RPMI8226 (cell line): Measurements from ENCODE around the gene ENDOV.
"Not testable (repeated sequence)": the region's sequence is repeated elsewhere in the genome, so short reads cannot be mapped to it uniquely, and the experiment has no call there.

Experiments used
- DNase-seq: peaks from one replicate; pipeline ENCODE4 v3.0.0-alpha.2; 2015

ENDOV gene

GRCh38 chr17:80388601-80389000 lies 26.4 kb upstream of the ENDOV start:
- no peak for DNase-seq

- DNase-seq: no peak
These were observed 25.7 kb upstream of the ENDOV start for GRCh38 chr17:80389011-80389995.

- DNase-seq: no peak
These were observed 21.6 kb upstream of the ENDOV start for GRCh38 chr17:80393241-80393890.

DNA sequence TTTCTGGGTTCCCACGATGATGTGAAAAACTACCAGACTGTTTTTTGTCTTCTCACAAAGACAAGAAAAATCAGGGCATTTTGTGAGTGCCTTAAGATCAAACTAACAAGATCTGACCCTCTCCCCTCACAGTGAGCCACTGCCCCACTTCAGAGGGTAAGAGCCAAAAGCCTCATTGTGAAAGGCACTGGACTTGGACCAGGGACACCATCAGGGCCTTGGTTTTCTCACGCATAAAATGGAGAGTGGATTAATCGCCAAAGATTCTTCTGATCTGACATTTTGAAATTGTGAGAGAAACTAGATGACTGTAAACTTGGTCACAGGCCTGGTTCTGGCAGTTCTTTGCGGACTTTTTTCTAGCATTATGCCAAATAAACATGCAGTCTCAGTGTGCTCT lies 21.0 kb upstream of the ENDOV start:
- no peak for DNase-seq

DNA sequence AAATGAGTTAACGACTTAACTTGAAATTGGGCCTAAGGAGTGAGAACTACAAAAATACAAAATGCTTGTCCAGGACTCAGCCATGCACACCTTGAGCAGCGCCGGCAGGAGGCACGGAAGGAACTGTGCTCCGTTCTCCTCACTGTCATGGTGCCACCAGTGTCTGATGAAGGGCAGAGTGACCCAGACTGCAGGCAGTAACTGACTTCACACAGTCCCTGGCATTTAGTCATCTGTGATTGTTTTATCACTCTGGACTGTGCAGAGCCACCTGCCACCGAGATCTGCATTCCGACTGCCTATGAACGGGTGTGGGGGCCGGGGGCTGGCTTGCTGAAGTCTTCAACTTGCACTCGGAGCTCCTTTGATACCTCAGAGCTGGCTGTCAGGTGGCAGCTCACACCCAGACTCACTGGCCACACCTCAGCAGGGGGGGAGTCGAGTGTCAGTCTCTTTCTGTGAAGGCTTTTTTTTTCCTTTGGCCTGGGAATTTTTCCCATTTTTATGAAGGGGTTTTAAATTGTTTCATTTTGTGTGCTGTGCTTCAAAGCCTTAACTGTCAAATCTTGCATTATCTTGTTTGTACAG lies 20.2 kb upstream of the ENDOV start:
- no peak for DNase-seq

DNA sequence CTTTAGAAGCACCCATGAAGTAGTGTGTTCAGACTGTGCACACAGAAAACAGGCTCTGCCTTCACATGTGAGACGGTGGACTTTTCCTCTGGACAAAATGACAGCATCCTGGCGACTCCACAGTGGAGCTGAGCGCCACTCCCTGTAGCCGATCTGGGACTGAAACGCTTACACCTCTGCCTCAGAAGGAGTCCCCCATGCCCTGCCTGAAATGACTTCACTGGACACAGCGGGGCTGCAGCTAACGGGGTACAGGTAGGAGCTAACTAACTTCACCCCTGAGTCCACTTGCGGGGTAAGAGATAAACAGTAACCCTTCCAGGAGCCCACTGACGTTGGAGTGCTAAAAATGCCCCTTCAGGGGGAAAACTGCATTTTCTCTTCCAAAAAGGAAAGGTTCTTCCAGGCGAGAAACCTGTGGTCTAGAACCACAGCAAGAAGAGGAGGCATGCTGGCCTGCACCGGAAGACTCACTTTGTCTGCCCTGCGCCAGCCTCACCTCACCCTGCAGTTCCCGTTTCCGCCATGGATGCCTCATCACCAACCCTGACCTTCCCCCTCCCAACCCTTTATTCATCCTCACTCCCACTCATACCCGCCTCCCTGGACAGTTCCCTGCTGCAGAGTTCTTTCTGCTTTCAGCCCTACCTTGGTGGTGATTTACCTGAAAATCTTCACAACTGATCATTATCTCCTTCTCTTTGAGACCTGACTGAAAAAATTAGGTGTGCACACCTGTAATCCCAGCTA lies 19.4 kb upstream of the ENDOV start:
- no peak for DNase-seq

GRCh38 chr17:80396157-80397033 lies 18.6 kb upstream of the ENDOV start:
- no peak for DNase-seq

- no peak for DNase-seq
These were observed 18.0 kb upstream of the ENDOV start for GRCh38 chr17:80397034-80397387.

DNA sequence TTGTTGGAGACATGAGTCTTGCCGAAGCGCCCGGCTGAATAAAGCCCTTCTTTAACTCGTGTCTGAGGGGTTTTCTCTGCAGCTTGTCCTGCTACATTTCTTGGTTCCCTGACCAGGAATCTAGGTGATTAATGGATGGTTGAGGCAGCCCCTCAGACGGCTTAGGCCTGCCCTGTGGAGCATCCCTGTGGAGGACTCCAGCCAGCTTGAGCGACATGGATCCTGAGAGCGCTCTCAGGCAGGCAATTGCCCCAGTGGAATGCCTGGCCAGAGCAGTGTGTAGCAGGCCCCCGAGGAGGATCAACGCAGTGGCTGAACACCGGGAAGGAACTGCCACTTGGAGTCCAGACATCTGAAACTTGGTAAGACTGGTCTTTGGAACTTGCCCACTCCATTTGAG lies 17.3 kb upstream of the ENDOV start:
- DNase-seq: no peak

- DNase-seq: not testable (repeated sequence)
These were observed 13.9 kb upstream of the ENDOV start for GRCh38 chr17:80401086-80401485.

DNA sequence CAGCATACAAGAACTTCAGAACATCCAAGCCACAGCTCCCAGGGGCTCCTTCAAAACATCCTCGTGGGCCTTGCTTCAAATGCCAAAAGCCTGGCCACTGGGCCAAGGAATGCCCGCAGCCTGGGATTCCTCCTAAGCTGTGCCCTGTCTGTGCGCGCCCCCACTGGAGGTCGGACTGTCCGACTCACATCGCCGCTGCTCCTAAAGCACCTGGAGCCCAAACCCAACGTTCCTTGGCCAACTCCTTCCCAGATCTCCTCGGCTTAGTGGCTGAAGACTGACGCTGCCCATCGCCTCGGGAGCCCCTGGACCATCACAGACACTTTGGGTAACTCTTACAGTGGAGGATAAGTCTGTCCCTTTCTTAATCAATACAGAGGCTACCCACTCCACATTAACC lies 12.9 kb upstream of the ENDOV start:
- not testable (repeated sequence) for DNase-seq

DNA sequence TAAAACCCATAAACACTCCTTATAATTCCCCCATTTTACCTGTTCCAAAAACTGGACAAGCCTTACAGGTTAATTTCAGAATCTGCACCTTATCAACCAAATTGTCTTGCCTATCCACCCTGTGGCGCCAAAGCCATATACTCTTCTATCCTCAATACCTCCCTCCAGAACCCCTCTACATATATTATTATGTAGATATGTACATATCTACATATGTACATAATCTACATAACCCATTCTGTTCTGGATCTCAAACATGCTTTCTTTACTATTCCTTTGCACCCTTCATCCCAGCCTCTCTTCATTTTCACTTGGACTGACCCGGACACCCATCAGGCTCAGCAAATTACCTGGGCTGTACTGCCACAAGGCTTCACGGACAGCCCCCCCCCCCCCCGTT lies 12.0 kb upstream of the ENDOV start:
- DNase-seq: no peak

GRCh38 chr17:80406146-80406545 lies 8.8 kb upstream of the ENDOV start:
- DNase-seq: no peak

DNA sequence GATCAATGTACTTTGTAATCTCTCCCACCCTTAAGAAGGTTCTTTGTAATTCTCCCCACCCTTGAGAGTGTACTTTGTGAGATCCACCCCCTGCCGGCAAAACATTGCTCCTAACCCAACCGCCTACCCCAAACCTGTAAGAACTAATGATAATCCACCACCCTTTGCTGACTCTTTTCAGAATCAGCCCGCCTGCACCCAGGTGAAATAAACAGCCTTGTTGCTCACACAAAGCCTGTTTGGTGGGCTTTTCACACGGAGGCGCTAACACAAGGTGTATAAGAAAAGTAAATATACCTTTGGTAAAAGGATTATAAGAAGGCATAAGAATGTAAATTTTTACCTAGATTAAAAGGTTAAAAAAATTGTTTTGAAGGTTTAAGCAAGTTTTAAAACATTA lies 7.0 kb upstream of the ENDOV start:
- DNase-seq: not testable (repeated sequence)

DNA sequence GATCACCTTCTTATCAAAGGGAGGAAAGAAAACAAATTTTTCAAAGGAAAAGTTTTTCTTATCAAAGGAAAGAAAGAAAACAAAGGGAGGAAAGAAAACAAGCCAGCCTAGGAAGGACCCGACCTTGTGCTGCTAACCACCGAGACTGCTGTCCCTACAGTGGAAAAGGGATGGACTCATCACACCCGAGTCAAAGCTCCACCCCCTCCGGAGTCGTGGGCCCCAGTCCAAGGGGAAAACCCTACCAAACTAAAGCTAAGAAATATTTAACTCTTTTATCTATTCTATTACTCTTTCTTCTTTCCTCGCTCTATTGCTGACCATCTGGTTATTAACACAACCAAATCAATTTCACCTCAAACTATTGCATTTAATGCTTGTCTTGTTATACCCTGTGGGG lies 6.1 kb upstream of the ENDOV start:
- DNase-seq: no peak

DNA sequence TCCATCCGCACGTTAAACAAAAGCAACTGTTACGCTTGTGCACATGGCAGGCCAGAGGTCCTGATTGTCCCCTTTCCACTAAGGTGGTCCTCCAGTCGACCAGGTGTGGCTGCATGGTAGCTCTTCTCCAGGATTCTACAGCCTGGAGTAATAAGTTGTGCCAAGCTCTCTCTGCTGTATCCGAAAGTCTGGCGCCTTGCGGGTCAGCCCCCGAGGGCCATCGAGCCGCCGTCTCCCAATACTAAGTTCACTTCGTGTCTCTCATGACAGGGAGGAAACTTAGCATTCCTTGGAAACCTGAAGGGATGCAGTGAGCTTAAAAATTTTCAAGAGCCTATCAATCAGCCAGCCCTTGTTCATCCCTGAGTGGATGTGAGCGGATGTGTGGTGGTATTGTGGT lies 5.3 kb upstream of the ENDOV start:
- no peak for DNase-seq

DNA sequence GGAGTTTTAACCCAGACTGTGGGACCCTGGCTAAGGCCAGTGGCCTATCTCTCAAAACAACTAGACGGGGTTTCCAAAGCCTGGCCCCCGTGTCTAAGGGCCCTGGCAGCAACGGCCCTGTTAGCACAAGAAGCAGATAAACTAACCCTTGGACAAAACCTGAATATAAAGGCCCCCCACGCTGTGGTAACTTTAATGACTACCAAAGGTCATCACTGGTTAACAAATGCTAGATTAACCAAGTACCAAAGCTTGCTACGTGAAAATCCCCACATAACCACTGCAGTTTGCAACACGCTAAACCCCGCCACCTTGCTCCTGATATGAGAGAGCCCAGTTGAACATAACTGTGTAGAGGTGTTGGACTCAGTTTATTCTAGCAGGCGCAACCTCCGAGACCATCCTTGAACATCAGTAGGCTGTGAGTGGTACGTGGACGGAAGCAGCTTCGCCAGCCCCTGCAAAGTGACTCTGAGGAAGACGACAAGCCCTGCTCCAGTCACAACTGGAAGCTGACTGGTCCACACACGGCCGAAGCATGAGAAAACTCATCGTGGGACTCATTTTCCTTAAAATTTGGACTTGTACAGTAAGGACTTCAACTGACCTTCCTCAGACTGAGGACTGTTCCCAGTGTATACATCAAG lies 4.4 kb upstream of the ENDOV start:
- DNase-seq: not testable (repeated sequence)

GRCh38 chr17:80413771-80414507 lies 1.0 kb upstream of the ENDOV start:
- DNase-seq: no peak

- DNase-seq: peak; percentile 26
These were observed 512 bp upstream of the ENDOV start for GRCh38 chr17:80414508-80414802.

- no peak for DNase-seq
These were observed 715 bp downstream of the ENDOV start for GRCh38 chr17:80415626-80416137.
